ENCODE results near the gene TTLL8. TPM values are rescaled to one million over a fixed set of nuclear protein-coding genes. Genes with fewer than 3 reads are reported as not detected.

Gene TTLL8
- polyA plus RNA-seq, 2 of the 4 experiments (the other 2 are of a cell fraction): not detected

DNA sequence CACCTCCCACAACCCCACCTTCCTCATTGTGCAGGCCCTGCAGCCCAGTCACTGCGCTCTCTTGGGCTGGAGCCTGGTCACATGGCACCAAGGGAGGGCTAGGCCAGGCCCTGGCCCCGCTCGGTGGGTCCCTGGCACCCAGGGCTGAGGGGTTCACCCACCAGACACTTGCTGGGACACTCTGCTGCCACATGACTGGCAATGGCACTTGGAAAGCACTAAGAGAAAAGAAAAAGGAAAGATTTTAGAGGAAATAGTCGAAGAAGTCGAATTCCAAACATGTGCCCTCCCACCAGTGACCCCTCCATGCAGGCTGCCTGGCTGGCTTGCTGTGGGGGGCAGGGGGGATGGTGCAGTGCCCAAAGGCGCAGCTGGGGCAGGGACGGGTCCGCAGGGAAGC lies 12.3 kb upstream of the TTLL8 start:
- FAIRE-seq (no peak), DNase-seq (ENCODE audit: low read depth in 1 of 2, low spot score in 1 of 2) (no peak), ATAC-seq (no peak)
- no peak for TF ChIP-seq GATA3 (IDR thresholded peaks at IDR 0.05; ENCODE audit: borderline replicate concordance)
- TF ChIP-seq, protein P1, sequence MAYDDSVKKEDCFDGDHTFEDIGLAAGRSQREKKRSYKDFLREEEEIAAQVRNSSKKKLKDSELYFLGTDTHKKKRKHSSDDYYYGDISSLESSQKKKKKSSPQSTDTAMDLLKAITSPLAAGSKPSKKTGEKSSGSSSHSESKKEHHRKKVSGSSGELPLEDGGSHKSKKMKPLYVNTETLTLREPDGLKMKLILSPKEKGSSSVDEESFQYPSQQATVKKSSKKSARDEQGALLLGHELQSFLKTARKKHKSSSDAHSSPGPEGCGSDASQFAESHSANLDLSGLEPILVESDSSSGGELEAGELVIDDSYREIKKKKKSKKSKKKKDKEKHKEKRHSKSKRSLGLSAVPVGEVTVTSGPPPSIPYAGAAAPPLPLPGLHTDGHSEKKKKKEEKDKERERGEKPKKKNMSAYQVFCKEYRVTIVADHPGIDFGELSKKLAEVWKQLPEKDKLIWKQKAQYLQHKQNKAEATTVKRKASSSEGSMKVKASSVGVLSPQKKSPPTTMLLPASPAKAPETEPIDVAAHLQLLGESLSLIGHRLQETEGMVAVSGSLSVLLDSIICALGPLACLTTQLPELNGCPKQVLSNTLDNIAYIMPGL (CRISPR knock-in tag; IDR thresholded peaks at IDR 0.05; ENCODE audit: borderline replicate concordance): no peak
- TF ChIP-seq CHD2 (IDR thresholded peaks at IDR 0.05; ENCODE audit: low read length, partially characterized antibody): no peak
- TF ChIP-seq HOXB13 (CRISPR knock-in tag; IDR thresholded peaks at IDR 0.05; ENCODE audit: low read depth): no peak
- no peak for TF ChIP-seq EHF (CRISPR knock-in tag; IDR thresholded peaks at IDR 0.05)
- no peak for TF ChIP-seq ZC3H11A (IDR thresholded peaks at IDR 0.05)
- TF ChIP-seq KDM5A (IDR thresholded peaks at IDR 0.05): no peak
- ChIA-PET POLR2A (no interaction called here), CTCF (no interaction called here)
- Histone ChIP-seq H3K9me3 (no peaks in the 10 kb centered on the region), H3K4me1 (no peaks in the 10 kb centered on the region), H3K4me3 (no peak overlapping the region), H3K4me2 (no peak overlapping the region), H3K27ac (no peak overlapping the region)
- WGBS (ENCODE audit: missing lambda C conversion rate): 71% methylated on average over 8 of the region's 8 CpGs

DNA sequence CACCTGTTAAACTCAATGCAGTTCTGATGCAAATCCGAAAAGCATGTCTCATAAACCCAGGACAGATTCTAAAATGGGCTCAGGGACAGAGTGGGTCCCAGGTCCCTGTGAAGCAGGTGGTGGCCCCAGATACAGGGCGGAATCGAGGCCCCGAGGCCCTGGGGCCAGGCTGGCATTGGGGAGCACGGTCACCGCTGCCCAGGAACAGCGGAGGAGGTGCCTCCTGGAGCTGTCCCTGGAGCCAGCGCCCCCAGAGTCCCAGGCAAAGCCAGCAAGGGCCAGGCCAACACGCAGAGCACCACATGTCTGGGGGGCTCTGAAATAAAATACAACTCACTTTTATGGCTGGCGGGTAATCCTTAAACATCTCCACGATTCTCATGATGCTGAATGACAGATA lies 10.0 kb upstream of the TTLL8 start:
- H3K4me1 ChIP-seq: no peaks in the 10 kb centered on the region
- H3K4me2 ChIP-seq: no peak overlapping the region
- H3K27ac ChIP-seq: no peak overlapping the region
- 77% methylated on average over 4 of the region's 11 CpGs for WGBS (ENCODE audit: missing lambda C conversion rate)
- ChIA-PET POLR2A (no interaction called here), CTCF (no interaction called here)
- H3K9me3 ChIP-seq: no peaks in the 10 kb centered on the region
- DNase-seq (ENCODE audit: low read depth in 1 of 2, low spot score in 1 of 2): no peak
- no peak overlapping the region for H3K4me3 ChIP-seq
- FAIRE-seq: no peak
- no peak for ATAC-seq
- no peak for TF ChIP-seq FOXS1 (CRISPR knock-in tag; IDR thresholded peaks at IDR 0.05)
- no peak for TF ChIP-seq JUNB (IDR thresholded peaks at IDR 0.05)
- TF ChIP-seq NPAS2 (CRISPR knock-in tag; IDR thresholded peaks at IDR 0.05; ENCODE audit: borderline replicate concordance): no peak
- TF ChIP-seq HOXA7 (CRISPR knock-in tag; IDR thresholded peaks at IDR 0.05): no peak
- TF ChIP-seq ZSCAN20 (CRISPR knock-in tag; IDR thresholded peaks at IDR 0.05): no peak

DNA sequence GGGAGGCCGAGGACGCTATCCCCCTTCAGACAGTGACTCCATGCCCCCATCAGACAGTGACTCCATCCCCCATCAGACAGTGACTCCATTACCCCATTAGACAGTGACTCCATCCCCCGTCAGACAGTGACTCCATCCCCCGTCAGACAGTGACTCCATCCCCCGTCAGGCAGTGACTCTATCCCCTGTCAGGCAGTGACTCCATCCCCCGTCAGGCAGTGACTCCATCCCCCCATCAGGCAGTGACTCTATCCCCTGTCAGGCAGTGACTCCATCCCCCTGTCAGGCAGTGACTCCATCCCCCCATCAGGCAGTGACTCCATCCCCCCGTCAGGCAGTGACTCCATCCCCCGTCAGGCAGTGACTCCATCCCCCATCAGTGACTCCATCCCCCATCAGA lies 9.1 kb upstream of the TTLL8 start:
- CTCF ChIA-PET: interaction anchor here (1.0 kb wide), 1 partner anchor 33 kb away, joined by 3 read pairs; no protein-coding TSS in a partner anchor
- 5% methylated on average over 2 of the region's 8 CpGs for WGBS (ENCODE audit: missing lambda C conversion rate)

DNA sequence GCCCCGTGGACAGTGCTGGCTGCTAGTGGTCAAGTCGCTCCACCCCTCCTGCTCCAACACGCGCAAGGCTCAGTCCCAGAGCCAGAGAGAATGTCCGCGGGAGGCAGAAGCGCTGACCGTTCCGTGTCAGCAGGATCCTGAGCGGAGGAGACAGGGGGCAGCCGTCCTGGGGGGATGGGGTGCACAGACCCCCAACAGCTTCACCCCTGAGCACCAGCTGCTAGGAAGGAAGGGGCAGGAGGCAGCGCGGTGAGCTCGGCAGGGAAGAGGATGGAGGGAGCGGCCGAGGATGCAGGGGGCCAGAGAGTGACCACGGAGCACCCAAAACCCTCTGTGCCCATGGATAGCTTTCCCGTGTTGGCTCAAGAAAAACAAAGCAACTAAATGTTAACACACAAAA lies 6.4 kb upstream of the TTLL8 start:
- ATAC-seq (no peak), FAIRE-seq (no peak), DNase-seq (ENCODE audit: low read depth in 1 of 2, low spot score in 1 of 2) (no peak)
- H3K27ac ChIP-seq: no peak overlapping the region
- H3K4me2 ChIP-seq: no peak overlapping the region
- H3K9me3 ChIP-seq: no peaks in the 10 kb centered on the region
- 77% methylated on average over 14 of the region's 18 CpGs for WGBS (ENCODE audit: missing lambda C conversion rate)
- no peak overlapping the region for H3K4me3 ChIP-seq
- POLR2A ChIA-PET: no interaction called here
- no peaks in the 10 kb centered on the region for H3K4me1 ChIP-seq
- CTCF ChIA-PET: no interaction called here
- TF ChIP-seq, protein P2, sequence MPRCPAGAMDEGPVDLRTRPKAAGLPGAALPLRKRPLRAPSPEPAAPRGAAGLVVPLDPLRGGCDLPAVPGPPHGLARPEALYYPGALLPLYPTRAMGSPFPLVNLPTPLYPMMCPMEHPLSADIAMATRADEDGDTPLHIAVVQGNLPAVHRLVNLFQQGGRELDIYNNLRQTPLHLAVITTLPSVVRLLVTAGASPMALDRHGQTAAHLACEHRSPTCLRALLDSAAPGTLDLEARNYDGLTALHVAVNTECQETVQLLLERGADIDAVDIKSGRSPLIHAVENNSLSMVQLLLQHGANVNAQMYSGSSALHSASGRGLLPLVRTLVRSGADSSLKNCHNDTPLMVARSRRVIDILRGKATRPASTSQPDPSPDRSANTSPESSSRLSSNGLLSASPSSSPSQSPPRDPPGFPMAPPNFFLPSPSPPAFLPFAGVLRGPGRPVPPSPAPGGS (IDR thresholded peaks at IDR 0.05): no peak
- TF ChIP-seq HOXB5 (CRISPR knock-in tag; IDR thresholded peaks at IDR 0.05) (no peak), POLR2A (IDR thresholded peaks at IDR 0.05; ENCODE audit: low read length) (no peak), SREBF2 (IDR thresholded peaks at IDR 0.05) (no peak), RARB (CRISPR knock-in tag; IDR thresholded peaks at IDR 0.05) (no peak), TP53 (CRISPR knock-in tag; IDR thresholded peaks at IDR 0.05) (no peak), KDM5A (IDR thresholded peaks at IDR 0.05) (no peak), NFE2L2 (conservative IDR thresholded peaks at IDR 0.05; ENCODE audit: low read length) (no peak)
- TF ChIP-seq, protein P1 (CRISPR knock-in tag; IDR thresholded peaks at IDR 0.05; ENCODE audit: borderline replicate concordance): no peak
- TF ChIP-seq, protein P3, sequence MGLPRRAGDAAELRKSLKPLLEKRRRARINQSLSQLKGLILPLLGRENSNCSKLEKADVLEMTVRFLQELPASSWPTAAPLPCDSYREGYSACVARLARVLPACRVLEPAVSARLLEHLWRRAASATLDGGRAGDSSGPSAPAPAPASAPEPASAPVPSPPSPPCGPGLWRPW (IDR thresholded peaks at IDR 0.05): no peak

More for the DNA sequence above, 9.1 kb upstream of the TTLL8 start:
- ATAC-seq (no peak), DNase-seq (ENCODE audit: low read depth in 1 of 2, low spot score in 1 of 2) (no peak), FAIRE-seq (no peak)
- POLR2A ChIA-PET: no interaction called here
- no peak overlapping the region for H3K27ac ChIP-seq
- no peak for TF ChIP-seq NFE2L2 (conservative IDR thresholded peaks at IDR 0.05; ENCODE audit: low read length)
- no peak for TF ChIP-seq MAFK (IDR thresholded peaks at IDR 0.05; ENCODE audit: partially characterized antibody)
- TF ChIP-seq FOSB (CRISPR knock-in tag; IDR thresholded peaks at IDR 0.05): no peak
- TF ChIP-seq, protein P1 (CRISPR knock-in tag; IDR thresholded peaks at IDR 0.05; ENCODE audit: borderline replicate concordance): no peak
- no peak for TF ChIP-seq NR3C1 (IDR thresholded peaks at IDR 0.05)
- no peak for TF ChIP-seq SMC3 (IDR thresholded peaks at IDR 0.05)
- TF ChIP-seq POLR2A (IDR thresholded peaks at IDR 0.05; ENCODE audit: low read length): no peak
- TF ChIP-seq HOXB13 (CRISPR knock-in tag; IDR thresholded peaks at IDR 0.05; ENCODE audit: low read depth): no peak
- no peak for TF ChIP-seq FOXS1 (CRISPR knock-in tag; IDR thresholded peaks at IDR 0.05)
- no peak for TF ChIP-seq HEYL (CRISPR knock-in tag; IDR thresholded peaks at IDR 0.05)
- TF ChIP-seq, protein P3 (IDR thresholded peaks at IDR 0.05): no peak
- H3K4me2 ChIP-seq: no peak overlapping the region
- H3K4me1 ChIP-seq: no peaks in the 10 kb centered on the region
- no peak overlapping the region for H3K4me3 ChIP-seq
- no peaks in the 10 kb centered on the region for H3K9me3 ChIP-seq

Data from A549 (cell line).